ENCODE data around the gene GNA12. TPM values are rescaled to one million over a fixed set of nuclear protein-coding genes. Genes with fewer than 3 reads are reported as not detected.

The GNA12 gene
- total and polyA plus RNA-seq, 9 of the 15 experiments (the other 6 are each of a cell fraction or from before 2014, with no cell fraction given) = 0.65 to 32.7 (median 9.6) TPM

GRCh38 chr7:2691011-2691707 lies 152.9 kb downstream of the GNA12 start (continued):
- TF ChIP-seq ZNF512 (tag; IDR thresholded peaks at IDR 0.05) = no peak
- TF ChIP-seq CXXC5 (CRISPR knock-in tag; IDR thresholded peaks at IDR 0.05) = no peak
- TF ChIP-seq MIER1 (IDR thresholded peaks at IDR 0.05; ENCODE audit: low read depth) = no peak
- no peak for TF ChIP-seq BRD4 (IDR thresholded peaks at IDR 0.05)
- no peak for TF ChIP-seq MCM7 (IDR thresholded peaks at IDR 0.05)
- no peak for TF ChIP-seq FOXP1 (CRISPR knock-in tag; IDR thresholded peaks at IDR 0.05)
- no peak for TF ChIP-seq NBN (IDR thresholded peaks at IDR 0.05; ENCODE audit: low read depth)
- no peak for TF ChIP-seq U2AF2 (optimal IDR thresholded peaks at IDR 0.05; ENCODE audit: low read depth, low read length)
- TF ChIP-seq NFRKB (IDR thresholded peaks at IDR 0.05; ENCODE audit: low read depth) = no peak
- TF ChIP-seq USF2 (CRISPR knock-in tag; IDR thresholded peaks at IDR 0.05) = no peak
- no peak for TF ChIP-seq BRF2 (IDR thresholded peaks at IDR 0.05; ENCODE audit: borderline replicate concordance, insufficient read depth, insufficient read length)
- TF ChIP-seq OTX1 (CRISPR knock-in tag; IDR thresholded peaks at IDR 0.05) = no peak
- TF ChIP-seq PML (IDR thresholded peaks at IDR 0.05; ENCODE audit: low read length) = no peak
- TF ChIP-seq, protein P1, sequence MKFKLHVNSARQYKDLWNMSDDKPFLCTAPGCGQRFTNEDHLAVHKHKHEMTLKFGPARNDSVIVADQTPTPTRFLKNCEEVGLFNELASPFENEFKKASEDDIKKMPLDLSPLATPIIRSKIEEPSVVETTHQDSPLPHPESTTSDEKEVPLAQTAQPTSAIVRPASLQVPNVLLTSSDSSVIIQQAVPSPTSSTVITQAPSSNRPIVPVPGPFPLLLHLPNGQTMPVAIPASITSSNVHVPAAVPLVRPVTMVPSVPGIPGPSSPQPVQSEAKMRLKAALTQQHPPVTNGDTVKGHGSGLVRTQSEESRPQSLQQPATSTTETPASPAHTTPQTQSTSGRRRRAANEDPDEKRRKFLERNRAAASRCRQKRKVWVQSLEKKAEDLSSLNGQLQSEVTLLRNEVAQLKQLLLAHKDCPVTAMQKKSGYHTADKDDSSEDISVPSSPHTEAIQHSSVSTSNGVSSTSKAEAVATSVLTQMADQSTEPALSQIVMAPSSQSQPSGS (CRISPR knock-in tag; IDR thresholded peaks at IDR 0.05) = no peak
- TF ChIP-seq MTF1 (CRISPR knock-in tag; IDR thresholded peaks at IDR 0.05; ENCODE audit: borderline replicate concordance) = no peak
- no peak for TF ChIP-seq ZZZ3 (IDR thresholded peaks at IDR 0.05)
- TF ChIP-seq TRIM24 (IDR thresholded peaks at IDR 0.05) = peak in 1 of 2 experiments; percentile 21; a peak in 1 of 4 replicates
- no peak for TF ChIP-seq HNRNPLL (IDR thresholded peaks at IDR 0.05; ENCODE audit: low read depth, low read length, poor library complexity, severe bottlenecking)
- no peak for TF ChIP-seq BRF1 (IDR thresholded peaks at IDR 0.05; ENCODE audit: borderline replicate concordance, extremely low read depth, insufficient read length)
- TF ChIP-seq PKNOX1 (IDR thresholded peaks at IDR 0.05) = no peak
- TF ChIP-seq, protein P2, sequence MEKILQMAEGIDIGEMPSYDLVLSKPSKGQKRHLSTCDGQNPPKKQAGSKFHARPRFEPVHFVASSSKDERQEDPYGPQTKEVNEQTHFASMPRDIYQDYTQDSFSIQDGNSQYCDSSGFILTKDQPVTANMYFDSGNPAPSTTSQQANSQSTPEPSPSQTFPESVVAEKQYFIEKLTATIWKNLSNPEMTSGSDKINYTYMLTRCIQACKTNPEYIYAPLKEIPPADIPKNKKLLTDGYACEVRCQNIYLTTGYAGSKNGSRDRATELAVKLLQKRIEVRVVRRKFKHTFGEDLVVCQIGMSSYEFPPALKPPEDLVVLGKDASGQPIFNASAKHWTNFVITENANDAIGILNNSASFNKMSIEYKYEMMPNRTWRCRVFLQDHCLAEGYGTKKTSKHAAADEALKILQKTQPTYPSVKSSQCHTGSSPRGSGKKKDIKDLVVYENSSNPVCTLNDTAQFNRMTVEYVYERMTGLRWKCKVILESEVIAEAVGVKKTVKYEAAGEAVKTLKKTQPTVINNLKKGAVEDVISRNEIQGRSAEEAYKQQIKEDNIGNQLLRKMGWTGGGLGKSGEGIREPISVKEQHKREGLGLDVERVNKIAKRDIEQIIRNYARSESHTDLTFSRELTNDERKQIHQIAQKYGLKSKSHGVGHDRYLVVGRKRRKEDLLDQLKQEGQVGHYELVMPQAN (IDR thresholded peaks at IDR 0.05; ENCODE audit: borderline replicate concordance) = no peak
- no peak for TF ChIP-seq NRF1 (conservative IDR thresholded peaks at IDR 0.05 in 1 of 2, IDR thresholded peaks at IDR 0.05 in 1 of 2)

Measured in K562 (cell line).